Panc1 (cell line): ENCODE data around the gene TXNDC9. TPM values are rescaled to one million over a fixed set of nuclear protein-coding genes. Genes with fewer than 3 reads are reported as not detected.
"Not testable (repeated sequence)": the region's sequence is repeated elsewhere in the genome, so short reads cannot be mapped to it uniquely, and the experiment has no call there.

ENCODE experiments used
- ATAC-seq: fragments of 200-7000 bp; cut with Tn5 transposase; 2 replicates; pipeline ENCODE4 v1.9.1; 2020; ENCODE audit warnings: mild to moderate bottlenecking, moderate library complexity
- BruUV-seq: library from RNA; stranded (reverse); fragments of 400-500 nt; replicated peaks from 2 replicates; lab custom pipeline; 2021; lab: Mats Ljungman, UMichigan
- CTCF ChIA-PET: fragments of 300-600 bp; sonication (Branson Sonifier 250); formaldehyde crosslinking; loops from one replicate; lab custom pipeline; 2022; ENCODE audit warnings: antibody characterized with exemption; lab: Charles Lee
- POLR2A ChIA-PET: fragments of 300-600 bp; sonication (Branson Sonifier 250); formaldehyde crosslinking; loops from one replicate; lab custom pipeline; 2022; ENCODE audit warnings: antibody characterized with exemption; lab: Charles Lee
- DNase-seq: peaks from one replicate; pipeline ENCODE4 v3.0.0-alpha.2; 2010; ENCODE audit warnings: low read depth, low spot score
- H3K27ac ChIP-seq: 2 replicates; pipeline ENCODE4 v1.5.1; 2011; ENCODE audit warnings: mild to moderate bottlenecking, low read length, inconsistent platforms
- H3K27me3 ChIP-seq: fragments of 200-500 bp; sonication (Bioruptor generic); 2 replicates; pipeline ENCODE4 v1.6.0; 2014; ENCODE audit warnings: low read length, inconsistent platforms; ENCODE audit not compliant: control insufficient read depth, insufficient read depth
- H3K36me3 ChIP-seq: fragments of 200-500 bp; sonication (Bioruptor generic); 2 replicates; pipeline ENCODE4 v1.5.1; 2014; ENCODE audit warnings: inconsistent platforms, mild to moderate bottlenecking, low read length, moderate library complexity; ENCODE audit not compliant: control insufficient read depth, insufficient read depth
- H3K4me1 ChIP-seq: 2 replicates; pipeline ENCODE4 v1.5.1; 2011; ENCODE audit warnings: inconsistent platforms, mild to moderate bottlenecking, low read length, moderate library complexity; ENCODE audit not compliant: control insufficient read depth, insufficient read depth
- H3K4me3 ChIP-seq, 2 experiments: 2 replicates each; pipeline ENCODE4 v1.5.1; 2011 to 2012; ENCODE audit warnings: low read depth in 2 of 2, low read length in 2 of 2, mild to moderate bottlenecking in 2 of 2, inconsistent platforms in 1 of 2, moderate library complexity in 1 of 2
- H3K9me3 ChIP-seq: fragments of 200-500 bp; sonication (Bioruptor generic); 2 replicates; pipeline ENCODE4 v1.5.1; 2014; ENCODE audit warnings: low read depth, mild to moderate bottlenecking, inconsistent platforms, low read length, moderate library complexity; ENCODE audit not compliant: control insufficient read depth, insufficient read depth
- POLR2AphosphoS5 ChIP-seq: IDR thresholded peaks from 2 replicates; pipeline ENCODE4 v1.6.1; 2012; ENCODE audit warnings: mild to moderate bottlenecking, low read depth, low read length, moderate library complexity
- SIN3A ChIP-seq: IDR thresholded peaks from 2 replicates; pipeline ENCODE4 v1.6.1; 2012; ENCODE audit warnings: low read depth, mild to moderate bottlenecking, low read length, moderate library complexity, borderline replicate concordance; ENCODE audit not compliant: insufficient read depth
- TCF7L2 ChIP-seq: IDR thresholded peaks from 2 replicates; pipeline ENCODE4 v1.6.1; 2011; ENCODE audit warnings: mild to moderate bottlenecking, low read depth, low read length, inconsistent platforms
- in situ Hi-C: cut with HindIII; loops from 2 replicates; pipeline ENCODE4 v1.10.0; 2016; ENCODE audit warnings: low sequenced_read_pairs, low pct_unique_long_range_greater_than_20kb
- intact Hi-C: fragments of 100-400 bp; cut with micrococcal nuclease; formaldehyde crosslinking; loops from one replicate; pipeline ENCODE4 v1.10.0; 2022; ENCODE audit not compliant: unreplicated experiment
- total RNA-seq: library from RNA; stranded (reverse); gene quantifications from one replicate; pipeline ENCODE4 v1.2.1, GENCODE V29; 2021; ENCODE audit not compliant: unreplicated experiment
- TF ChIP-seq, protein P1 (sequence below): fragments of 450-650 bp; IDR thresholded peaks from 2 replicates; pipeline ENCODE4 v1.5.1; 2017; ENCODE audit warnings: mild to moderate bottlenecking
- TF ChIP-seq, protein P2 (sequence below), 2 experiments: IDR thresholded peaks; 2 replicates each; pipeline ENCODE4 v1.6.1; 2011 to 2012; ENCODE audit warnings: low read depth in 2 of 2, control low read depth in 1 of 2, low read length in 1 of 2, mild to moderate bottlenecking in 1 of 2, moderate library complexity in 1 of 2; ENCODE audit not compliant: insufficient read depth in 1 of 2

TXNDC9 gene
- total RNA-seq, 1 experiment from 2014 or later, result 47.0 TPM

DNA sequence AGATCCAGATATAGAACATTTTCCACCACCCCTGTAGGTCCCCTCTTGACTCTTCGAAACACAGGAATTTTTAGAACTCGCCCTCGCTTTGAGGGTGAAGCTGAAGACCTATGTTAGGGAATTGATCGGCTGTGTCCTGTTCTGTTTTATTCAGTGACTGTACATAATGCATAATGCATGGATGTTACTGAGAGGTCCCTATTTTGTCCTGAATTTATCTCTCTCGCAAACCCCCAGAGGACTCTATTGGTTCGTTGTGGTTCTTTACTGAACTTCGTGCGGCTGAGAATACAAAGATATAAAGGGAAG lies 625 bp upstream of the TXNDC9 start:
- peak overlapping the region; percentile 69 to 89 for H3K4me3 ChIP-seq
- no TSS peak for BruUV-seq
- H3K27ac ChIP-seq, result peak overlapping the region; percentile 94
- H3K36me3 ChIP-seq, result peaks cover 9% of the 10 kb centered on the region
- intact Hi-C loops, result loop anchor here (5.0 kb wide), 1 partner anchor 154 kb away; the partner anchor contains the start of genes MITD1 and MRPL30
- no peaks in the 10 kb centered on the region for H3K9me3 ChIP-seq
- peak; percentile 36 for ATAC-seq
- peaks cover 32% of the 10 kb centered on the region; the same call in 1 of the 2 replicates for H3K4me1 ChIP-seq
- in situ Hi-C loops, result no loop called here
- ChIA-PET POLR2A (interaction anchor here (0.6 to 0.7 kb wide), 2 partner anchors 10 to 157 kb away, joined by 4 to 5 read pairs; no protein-coding TSS in a partner anchor), CTCF (interaction anchor here (0.6 to 1.7 kb wide), 2 partner anchors 10 to 154 kb away, joined by 3 to 4 read pairs; partner anchors contain the start of gene REV1)
- no peaks in the 10 kb centered on the region for H3K27me3 ChIP-seq
- TF ChIP-seq, protein P1, sequence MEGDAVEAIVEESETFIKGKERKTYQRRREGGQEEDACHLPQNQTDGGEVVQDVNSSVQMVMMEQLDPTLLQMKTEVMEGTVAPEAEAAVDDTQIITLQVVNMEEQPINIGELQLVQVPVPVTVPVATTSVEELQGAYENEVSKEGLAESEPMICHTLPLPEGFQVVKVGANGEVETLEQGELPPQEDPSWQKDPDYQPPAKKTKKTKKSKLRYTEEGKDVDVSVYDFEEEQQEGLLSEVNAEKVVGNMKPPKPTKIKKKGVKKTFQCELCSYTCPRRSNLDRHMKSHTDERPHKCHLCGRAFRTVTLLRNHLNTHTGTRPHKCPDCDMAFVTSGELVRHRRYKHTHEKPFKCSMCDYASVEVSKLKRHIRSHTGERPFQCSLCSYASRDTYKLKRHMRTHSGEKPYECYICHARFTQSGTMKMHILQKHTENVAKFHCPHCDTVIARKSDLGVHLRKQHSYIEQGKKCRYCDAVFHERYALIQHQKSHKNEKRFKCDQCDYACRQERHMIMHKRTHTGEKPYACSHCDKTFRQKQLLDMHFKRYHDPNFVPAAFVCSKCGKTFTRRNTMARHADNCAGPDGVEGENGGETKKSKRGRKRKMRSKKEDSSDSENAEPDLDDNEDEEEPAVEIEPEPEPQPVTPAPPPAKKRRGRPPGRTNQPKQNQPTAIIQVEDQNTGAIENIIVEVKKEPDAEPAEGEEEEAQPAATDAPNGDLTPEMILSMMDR, result no peak
- no peak for TF ChIP-seq SIN3A
- no peak for TF ChIP-seq POLR2AphosphoS5
- no peak for DNase-seq

DNA sequence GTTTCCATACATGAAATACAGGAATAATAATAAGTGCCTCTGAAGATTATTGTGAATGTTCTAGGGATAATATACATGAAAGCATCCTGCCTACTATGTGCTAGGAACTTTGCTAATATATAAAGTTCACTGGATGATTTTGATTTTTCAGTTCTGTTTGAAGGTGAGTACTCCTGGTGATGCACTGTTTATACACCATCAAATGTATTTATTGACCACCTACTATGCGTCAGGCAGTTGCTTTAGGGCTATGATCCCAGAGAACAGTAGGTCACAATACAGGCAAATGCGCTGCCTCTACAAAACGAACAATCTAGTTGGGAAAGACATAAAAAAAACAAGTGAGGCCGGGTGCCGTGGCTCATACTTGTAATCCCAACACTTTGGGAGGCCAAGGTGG lies 10.7 kb downstream of the TXNDC9 start:
- TF ChIP-seq POLR2AphosphoS5 (no peak), TCF7L2 (no peak), SIN3A (no peak)
- TF ChIP-seq, protein P1, result no peak
- TF ChIP-seq, protein P2, sequence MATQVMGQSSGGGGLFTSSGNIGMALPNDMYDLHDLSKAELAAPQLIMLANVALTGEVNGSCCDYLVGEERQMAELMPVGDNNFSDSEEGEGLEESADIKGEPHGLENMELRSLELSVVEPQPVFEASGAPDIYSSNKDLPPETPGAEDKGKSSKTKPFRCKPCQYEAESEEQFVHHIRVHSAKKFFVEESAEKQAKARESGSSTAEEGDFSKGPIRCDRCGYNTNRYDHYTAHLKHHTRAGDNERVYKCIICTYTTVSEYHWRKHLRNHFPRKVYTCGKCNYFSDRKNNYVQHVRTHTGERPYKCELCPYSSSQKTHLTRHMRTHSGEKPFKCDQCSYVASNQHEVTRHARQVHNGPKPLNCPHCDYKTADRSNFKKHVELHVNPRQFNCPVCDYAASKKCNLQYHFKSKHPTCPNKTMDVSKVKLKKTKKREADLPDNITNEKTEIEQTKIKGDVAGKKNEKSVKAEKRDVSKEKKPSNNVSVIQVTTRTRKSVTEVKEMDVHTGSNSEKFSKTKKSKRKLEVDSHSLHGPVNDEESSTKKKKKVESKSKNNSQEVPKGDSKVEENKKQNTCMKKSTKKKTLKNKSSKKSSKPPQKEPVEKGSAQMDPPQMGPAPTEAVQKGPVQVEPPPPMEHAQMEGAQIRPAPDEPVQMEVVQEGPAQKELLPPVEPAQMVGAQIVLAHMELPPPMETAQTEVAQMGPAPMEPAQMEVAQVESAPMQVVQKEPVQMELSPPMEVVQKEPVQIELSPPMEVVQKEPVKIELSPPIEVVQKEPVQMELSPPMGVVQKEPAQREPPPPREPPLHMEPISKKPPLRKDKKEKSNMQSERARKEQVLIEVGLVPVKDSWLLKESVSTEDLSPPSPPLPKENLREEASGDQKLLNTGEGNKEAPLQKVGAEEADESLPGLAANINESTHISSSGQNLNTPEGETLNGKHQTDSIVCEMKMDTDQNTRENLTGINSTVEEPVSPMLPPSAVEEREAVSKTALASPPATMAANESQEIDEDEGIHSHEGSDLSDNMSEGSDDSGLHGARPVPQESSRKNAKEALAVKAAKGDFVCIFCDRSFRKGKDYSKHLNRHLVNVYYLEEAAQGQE (IDR thresholded peaks at IDR 0.05; ENCODE audit: insufficient read depth in 1 of 2, low read depth in 2 of 2, low read length in 1 of 2), result no peak
- Histone ChIP-seq H3K4me1 (no peaks in the 10 kb centered on the region), H3K4me3 (no peak overlapping the region), H3K36me3 (peaks cover 40% of the 10 kb centered on the region), H3K27ac (no peak overlapping the region), H3K9me3 (no peaks in the 10 kb centered on the region), H3K27me3 (no peaks in the 10 kb centered on the region)
- ChIA-PET CTCF (no interaction called here), POLR2A (no interaction called here)
- DNase-seq (no peak), ATAC-seq (no peak)
- intact Hi-C loops (no loop called here), in situ Hi-C loops (no loop called here)
- BruUV-seq, result no TSS peak

GRCh38 chr2:99317873-99318200 lies 18.3 kb downstream of the TXNDC9 start:
- ATAC-seq, CTCF ChIA-PET, DNase-seq, H3K4me1 ChIP-seq, POLR2A ChIA-PET, in situ Hi-C loops, H3K27me3 ChIP-seq, H3K4me3 ChIP-seq, H3K27ac ChIP-seq, intact Hi-C loops, H3K9me3 ChIP-seq, BruUV-seq: not testable (repeated sequence)
- peaks cover 34% of the 10 kb centered on the region for H3K36me3 ChIP-seq
